HuH-7 (cell line): Measurements from ENCODE around the gene LMF1.

Experiments used
- DNase-seq: peaks from one replicate; pipeline ENCODE4 v3.0.0; 2011; ENCODE audit warnings: low spot score

Gene LMF1

GRCh38 chr16:984736-985636, 14.2 kb upstream of the LMF1 start:
- DNase-seq: no peak

- no peak for DNase-seq
These were observed 13.4 kb upstream of the LMF1 start for GRCh38 chr16:984121-984694.

GRCh38 chr16:983044-984030, 12.6 kb upstream of the LMF1 start:
- DNase-seq: no peak

DNA sequence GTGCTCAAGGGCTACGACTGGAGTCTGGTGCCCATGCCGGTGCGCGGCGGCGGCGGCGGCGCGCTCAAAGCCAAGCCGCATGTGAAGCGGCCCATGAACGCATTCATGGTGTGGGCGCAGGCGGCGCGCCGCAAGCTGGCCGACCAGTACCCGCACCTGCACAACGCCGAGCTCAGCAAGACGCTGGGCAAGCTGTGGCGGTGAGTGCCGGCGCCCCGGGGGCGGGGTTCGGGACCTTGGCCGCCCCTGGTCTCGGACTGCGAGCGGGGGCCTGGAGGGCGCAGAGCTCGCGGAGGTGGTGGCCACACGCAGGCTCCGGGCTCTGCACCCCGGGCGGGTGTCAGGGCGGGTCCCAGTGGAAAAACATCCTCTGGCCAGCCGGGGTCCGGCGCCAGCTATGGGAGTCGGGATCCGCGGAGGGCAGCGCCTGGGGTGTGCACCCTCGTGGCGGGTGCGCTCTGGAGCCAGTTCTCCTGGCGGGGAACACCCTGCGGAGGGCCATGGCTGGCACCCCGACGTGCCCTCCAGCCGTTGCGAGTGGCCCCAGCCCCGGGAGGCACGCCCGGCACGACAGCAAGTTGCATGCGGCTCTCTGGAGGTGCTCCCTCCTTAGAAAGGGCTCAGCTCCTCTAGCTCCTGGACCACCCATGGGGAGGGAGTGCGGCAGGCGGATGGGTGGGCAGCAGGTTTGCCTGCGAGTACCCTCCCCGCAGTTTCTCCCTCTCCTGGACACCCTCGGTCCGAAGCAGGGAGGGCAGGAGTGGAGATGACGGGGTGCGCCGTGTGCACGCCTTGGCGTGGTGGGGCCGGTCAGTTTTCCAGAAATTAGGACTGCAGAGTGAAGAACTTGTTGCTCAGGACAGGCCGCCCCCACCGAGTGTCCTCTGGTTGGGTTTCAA, 11.6 kb upstream of the LMF1 start:
- DNase-seq: no peak

GRCh38 chr16:981695-982144, 10.9 kb upstream of the LMF1 start, which contains the start of gene SOX8:
Gene SOX8 (plus strand): TSS chr16:981770. CDS start chr16:981923, 153 bp downstream.
- no peak for DNase-seq

DNA sequence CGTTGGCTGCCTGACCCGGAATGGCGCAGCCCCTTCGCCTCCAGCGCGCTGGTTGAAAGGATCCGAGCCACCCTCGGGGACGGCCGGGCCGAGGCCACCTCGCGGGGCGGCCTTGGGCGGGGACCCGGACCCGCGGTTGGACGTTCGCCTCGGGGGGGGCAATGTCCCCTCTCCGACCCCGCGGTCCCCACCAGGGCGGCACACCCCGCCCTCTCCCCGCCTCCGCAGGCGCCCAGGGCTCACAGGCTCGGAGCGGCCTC, 9.7 kb upstream of the LMF1 start:
- no peak for DNase-seq

DNA sequence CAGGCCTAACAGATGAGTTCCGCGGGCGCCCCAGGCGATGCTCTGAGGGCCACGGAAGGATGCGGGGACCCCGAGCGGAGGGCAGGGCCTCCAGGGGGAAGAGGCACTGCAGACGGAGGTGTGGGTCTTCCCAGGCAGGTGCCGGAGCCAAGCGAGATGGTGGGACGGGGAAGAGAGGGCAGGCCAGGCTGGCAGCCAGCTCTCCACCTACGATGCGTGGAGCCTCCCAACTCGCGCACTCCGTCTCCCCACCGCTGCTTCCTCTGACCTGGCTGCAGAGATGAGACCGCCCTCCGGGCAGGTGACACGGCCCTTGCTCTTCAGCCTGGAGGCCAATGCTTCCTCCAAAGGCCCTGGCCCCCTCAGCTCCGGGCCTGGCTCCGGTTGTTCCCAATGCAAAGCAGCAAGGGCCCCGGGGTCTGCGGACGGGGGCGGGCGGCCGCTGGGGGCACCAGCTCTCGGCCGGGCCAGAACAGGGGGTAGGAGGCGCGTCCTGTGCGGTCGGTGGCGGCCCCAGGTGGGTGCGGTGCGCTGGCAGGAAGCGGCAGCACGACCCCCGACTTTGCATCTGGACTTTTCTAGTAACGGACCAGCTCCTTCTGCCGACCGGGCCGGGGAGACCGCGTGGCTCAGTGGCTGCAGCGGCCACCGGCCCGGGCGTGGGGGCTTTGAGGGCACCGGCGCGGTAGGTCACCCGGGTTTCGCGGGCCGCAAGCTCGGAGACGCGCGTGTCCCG, 9.2 kb upstream of the LMF1 start:
- no peak for DNase-seq

- DNase-seq: no peak
These were observed 8.4 kb upstream of the LMF1 start for GRCh38 chr16:979147-979546.

DNA sequence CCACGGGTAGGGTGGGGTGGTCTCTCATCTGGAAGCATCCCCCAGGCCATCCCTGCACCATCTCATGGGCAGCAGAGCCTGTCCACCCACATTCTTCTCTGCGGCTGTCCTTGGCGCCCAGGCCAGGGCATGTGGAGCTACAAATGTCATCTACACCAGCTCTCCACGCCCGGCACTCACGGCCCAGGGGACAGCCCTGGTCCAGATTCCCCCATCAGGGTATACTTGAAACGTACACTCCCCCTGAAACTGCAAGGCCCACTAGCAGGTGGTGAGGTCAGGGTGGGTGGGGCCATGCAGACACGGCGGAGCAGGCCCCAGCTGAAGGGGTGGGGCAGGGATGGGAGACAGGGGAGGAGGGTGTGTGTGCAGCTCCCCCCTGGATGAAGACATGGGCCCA, 7.6 kb upstream of the LMF1 start:
- no peak for DNase-seq

GRCh38 chr16:977896-978295, 7.1 kb upstream of the LMF1 start:
- DNase-seq: no peak

DNA sequence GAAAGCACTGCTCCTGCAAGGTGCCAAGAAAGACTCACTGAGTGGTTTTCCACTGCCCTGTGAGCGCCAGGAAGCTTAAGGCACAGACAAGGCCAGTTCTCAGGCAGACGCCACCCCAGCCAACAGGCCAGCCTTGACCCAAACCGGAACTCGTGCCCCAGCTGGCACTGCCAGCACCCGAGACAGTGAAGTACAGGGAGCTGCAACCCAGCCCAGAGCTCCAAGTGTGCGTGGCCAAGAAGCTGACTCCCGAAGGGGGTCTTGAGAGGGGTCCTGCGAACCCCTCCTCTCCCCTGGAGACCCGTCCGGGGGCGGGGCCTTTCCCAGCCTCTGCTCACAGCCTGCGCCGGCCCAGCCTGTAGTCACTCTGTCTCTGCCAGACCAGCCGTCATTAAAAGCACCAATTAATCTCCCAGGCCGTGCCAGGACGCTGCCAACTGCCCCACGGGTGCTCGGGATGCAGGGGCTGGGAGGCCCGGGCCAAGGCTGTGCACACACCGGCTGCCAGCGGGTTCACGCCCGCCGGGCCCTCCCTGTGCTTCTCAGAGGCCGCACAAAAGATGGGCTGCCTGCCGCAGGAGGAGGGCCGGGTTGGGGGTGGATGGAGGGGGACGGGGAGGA, 6.4 kb upstream of the LMF1 start:
- no peak for DNase-seq

DNA sequence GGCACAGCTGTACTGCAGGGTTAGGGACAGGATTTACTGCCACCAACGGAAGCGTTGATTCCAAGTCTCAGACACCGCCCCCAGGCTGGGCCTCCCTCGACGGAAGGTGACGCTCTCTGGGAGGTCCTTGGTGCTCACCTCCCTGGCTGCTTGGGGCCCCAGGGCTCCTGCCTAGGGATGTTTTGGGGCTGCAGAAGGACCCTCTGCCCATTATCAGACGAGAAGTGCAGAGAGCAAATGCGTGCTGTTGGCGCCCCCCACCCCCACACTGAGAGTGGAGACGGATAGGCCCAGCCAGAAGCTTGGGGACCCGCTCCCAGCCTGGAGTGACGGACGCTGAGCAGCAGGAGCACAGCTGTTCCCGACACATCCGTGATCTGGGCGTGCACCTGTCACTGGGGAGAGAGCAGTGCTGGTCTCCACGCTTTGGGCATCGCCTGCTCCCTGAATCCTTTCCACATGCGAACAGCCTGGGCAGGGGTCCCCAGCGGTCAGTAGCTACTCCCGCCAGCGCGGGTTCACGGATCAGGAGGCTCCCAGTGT, 5.7 kb upstream of the LMF1 start:
- DNase-seq: no peak

- no peak for DNase-seq
These were observed 4.5 kb upstream of the LMF1 start for GRCh38 chr16:975291-975690.

DNA sequence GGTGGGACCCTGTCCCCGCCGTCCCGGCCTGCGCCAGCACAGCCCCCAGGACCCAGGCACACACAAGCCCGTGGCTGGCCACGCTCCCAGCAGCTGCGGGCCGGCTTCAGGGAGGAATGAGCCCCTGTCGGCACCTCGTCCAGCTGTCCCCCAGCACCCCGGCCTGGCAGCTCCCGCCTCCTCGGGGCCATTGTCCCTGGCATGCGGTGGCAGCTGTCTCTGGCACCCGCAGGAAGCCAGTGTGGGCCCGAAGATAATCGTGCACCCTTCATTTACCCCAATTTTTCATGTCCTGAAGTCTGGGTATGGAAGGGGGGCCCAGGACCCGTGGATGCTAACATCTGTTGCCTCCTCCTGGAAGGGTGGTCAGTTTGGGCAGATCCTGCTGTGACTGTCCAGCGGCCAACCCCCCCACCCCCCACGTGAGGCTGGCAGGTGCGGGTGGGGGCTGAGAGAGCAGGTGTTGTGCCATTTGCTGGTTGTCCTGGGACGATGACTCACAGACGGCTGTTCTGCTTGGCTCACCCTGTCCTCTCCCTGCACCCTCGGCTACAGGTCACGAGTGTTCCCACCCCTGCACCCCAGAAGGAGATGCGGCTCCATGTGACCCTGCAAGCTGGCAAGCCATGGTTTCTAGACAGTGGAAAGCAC, 4.0 kb upstream of the LMF1 start:
- no peak for DNase-seq

DNA sequence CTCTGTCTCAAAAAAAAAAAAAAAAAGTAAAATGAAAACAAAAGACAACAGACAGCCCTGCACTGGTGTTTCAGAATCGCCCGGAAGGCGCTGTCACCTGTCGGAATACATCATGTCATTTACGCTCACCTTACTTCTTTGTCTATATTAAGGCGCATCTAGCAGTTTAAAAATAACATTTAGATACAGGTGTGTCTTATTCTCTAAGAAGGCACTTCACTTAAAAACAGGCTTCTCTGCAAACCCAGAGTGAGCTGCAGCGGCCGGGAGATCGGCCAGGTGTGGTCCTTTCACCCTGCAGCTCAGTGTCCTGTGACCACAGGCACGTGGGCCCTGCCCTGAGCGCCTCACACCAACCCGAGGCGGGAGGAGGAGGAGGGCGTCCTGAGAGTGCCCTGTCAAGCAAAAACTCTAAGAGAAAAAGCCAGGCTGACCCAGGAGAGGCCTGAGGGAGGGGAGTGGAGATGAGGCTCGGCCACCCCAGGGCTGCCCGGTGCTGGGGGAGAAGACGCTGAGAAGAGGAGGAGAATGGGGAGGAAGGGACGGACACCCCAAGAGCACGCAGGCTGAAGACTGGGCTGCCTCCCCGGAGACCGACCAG, 3.3 kb upstream of the LMF1 start:
- DNase-seq: no peak

DNA sequence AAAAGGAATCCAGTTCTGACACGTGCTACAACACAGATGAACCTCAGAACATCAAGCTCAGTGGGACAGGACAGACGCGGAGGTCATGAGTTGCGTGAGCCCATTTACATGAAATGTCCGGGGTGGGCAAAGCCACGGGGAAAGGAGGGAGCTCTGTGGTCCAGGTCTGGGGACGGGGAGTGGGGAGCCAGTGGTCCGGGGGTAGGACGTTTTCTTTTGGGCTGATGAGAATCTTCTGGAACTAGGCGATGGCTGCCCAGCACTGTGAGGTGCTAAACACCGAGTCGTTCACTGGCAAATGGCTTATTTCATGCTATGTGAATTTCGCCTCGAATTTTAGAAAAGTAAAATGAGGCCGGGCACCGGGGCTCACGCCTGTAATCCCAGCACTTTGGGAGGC, 2.6 kb upstream of the LMF1 start:
- no peak for DNase-seq

DNA sequence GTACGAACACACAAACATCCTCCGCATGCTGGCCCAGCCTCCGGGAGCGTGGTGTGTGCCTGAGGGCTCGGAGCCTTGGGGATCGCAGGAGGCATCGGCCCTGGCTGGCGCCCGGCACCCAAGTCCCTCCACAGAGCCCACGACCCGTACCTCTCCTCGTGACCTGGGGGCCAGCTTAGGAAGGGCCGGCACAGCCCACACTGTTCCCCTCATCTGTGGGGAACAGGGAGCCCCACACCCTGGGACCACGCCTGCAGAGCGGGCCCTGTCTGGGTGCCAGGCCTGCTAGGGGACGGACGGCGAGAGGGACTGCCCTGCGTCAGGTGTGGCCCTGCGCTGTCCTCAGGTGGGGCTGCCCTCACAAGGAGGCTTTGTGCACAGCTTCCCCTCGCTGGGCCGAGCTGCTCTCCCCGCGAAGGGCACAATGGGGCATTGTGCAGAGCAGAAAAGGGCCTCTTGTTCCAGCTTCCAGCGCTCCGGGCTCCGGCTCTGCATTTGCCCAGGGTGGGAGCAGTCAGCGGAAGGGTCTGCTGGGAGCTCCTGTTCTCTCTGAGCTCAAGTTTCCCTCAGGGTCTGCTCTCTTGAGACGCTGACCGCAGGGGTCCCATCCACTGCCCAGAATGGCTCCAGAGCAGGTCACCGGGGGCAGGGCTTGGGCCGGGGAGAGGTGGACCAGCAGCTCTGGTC, 1.7 kb upstream of the LMF1 start:
- no peak for DNase-seq

DNA sequence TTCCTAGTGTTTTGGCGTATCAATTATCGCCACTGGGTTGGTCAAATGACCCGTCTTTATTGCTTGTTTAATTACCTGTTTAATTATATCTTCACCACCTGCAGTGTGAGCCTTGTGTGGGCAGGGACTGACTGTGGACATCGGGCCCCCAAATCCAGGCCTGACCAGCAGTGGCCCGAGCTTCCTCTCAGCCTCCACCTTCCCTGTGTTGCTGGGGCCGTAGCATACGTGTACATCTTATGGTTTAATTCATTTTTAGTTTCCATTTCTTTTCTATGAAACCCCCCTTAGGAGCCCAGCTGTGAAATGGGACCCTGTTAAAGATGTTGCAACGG, 1.2 kb upstream of the LMF1 start:
- no peak for DNase-seq

DNA sequence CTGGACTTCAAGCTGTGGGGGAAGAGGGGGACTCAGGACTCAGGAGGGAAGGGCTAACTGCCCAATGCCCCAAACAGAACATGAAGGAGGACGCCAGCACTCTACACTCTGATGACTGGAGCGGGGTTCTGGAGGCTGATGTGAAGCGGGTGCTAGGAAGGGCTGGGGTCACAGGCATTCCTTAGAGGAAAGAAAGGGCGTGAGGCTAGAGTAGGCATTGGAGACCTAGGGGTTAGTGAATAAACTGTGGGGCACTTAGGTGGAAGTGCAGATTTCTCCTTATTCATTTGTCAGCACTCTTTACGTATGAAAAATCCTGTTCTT, 760 bp upstream of the LMF1 start:
- DNase-seq: no peak
